PC-9 (cell line): ENCODE results near the gene PLEKHM2. TPM values are rescaled to one million over a fixed set of nuclear protein-coding genes. Genes with fewer than 3 reads are reported as not detected.
"Not testable (repeated sequence)": the region's sequence is repeated elsewhere in the genome, so short reads cannot be mapped to it uniquely, and the experiment has no call there.

Experiments
- BruUV-seq: library from RNA; stranded (reverse); fragments of 400-500 nt; replicated peaks from 2 replicates; lab custom pipeline; 2021; lab: Mats Ljungman, UMichigan
- CTCF ChIA-PET: fragments of 300-600 bp; sonication (Branson Sonifier 250); formaldehyde crosslinking; loops from one replicate; lab custom pipeline; 2022; ENCODE audit warnings: antibody characterized with exemption; lab: Charles Lee
- POLR2A ChIA-PET: fragments of 300-600 bp; sonication (Branson Sonifier 250); formaldehyde crosslinking; loops from one replicate; lab custom pipeline; 2022; ENCODE audit warnings: antibody characterized with exemption; ENCODE audit not compliant: unreplicated experiment; lab: Charles Lee
- DNase-seq, 2 experiments: peaks; one replicate each; pipeline versions ENCODE4 v3.0.0 to v3.0.0-alpha.2; 2015 to 2022; ENCODE audit warnings: mixed read lengths in 1 of 2
- H2AFZ ChIP-seq: fragments of 200-600 bp; sonication (generic); 2 replicates; pipeline ENCODE4 v1.8.1; 2017; ENCODE audit warnings: antibody characterized with exemption
- H3F3A ChIP-seq: fragments of 200-600 bp; sonication (generic); 2 replicates; pipeline ENCODE4 v1.8.1; 2017; ENCODE audit warnings: antibody characterized with exemption, mild to moderate bottlenecking, low read depth; ENCODE audit not compliant: insufficient read depth
- H3K27ac ChIP-seq: fragments of 200-600 bp; sonication (generic); 2 replicates; pipeline ENCODE4 v1.6.1; 2016; ENCODE audit warnings: mixed run types
- H3K27me3 ChIP-seq: fragments of 200-600 bp; sonication (generic); 2 replicates; pipeline ENCODE4 v1.6.1; 2016; ENCODE audit warnings: low read depth, mixed run types; ENCODE audit not compliant: insufficient read depth
- H3K36me3 ChIP-seq: fragments of 200-600 bp; sonication (generic); 2 replicates; pipeline ENCODE4 v1.6.1; 2016; ENCODE audit warnings: low read depth, mixed run types
- H3K4me1 ChIP-seq: fragments of 200-600 bp; sonication (generic); replicated peaks from 2 replicates; pipeline ENCODE4 v1.6.1; 2016; ENCODE audit warnings: mixed run types; ENCODE audit not compliant: insufficient read depth
- H3K4me2 ChIP-seq: fragments of 200-600 bp; sonication (generic); 2 replicates; pipeline ENCODE4 v1.6.1; 2017; ENCODE audit warnings: mixed run types
- H3K4me3 ChIP-seq: fragments of 200-600 bp; sonication (generic); 2 replicates; pipeline ENCODE4 v1.6.1; 2016; ENCODE audit warnings: mixed run types
- H3K79me2 ChIP-seq: fragments of 200-600 bp; sonication (generic); 2 replicates; pipeline ENCODE4 v1.6.1; 2017; ENCODE audit warnings: low read depth, mixed run types
- H3K9me2 ChIP-seq: fragments of 200-600 bp; sonication (generic); 2 replicates; pipeline ENCODE4 v1.8.1; 2017; ENCODE audit warnings: mild to moderate bottlenecking; ENCODE audit not compliant: insufficient read depth
- H3K9me3 ChIP-seq: fragments of 200-600 bp; sonication (generic); 2 replicates; pipeline ENCODE4 v1.8.1; 2016; ENCODE audit warnings: low read depth; ENCODE audit not compliant: insufficient read depth
- H4K20me1 ChIP-seq: fragments of 200-600 bp; sonication (generic); 2 replicates; pipeline ENCODE4 v1.8.1; 2017; ENCODE audit not compliant: insufficient read depth
- EZH2 ChIP-seq: fragments of 200-600 bp; sonication (generic); IDR thresholded peaks from 2 replicates; pipeline ENCODE4 v1.8.0; 2017; ENCODE audit warnings: antibody characterized with exemption, low read depth
- intact Hi-C: fragments of 100-400 bp; cut with micrococcal nuclease; formaldehyde crosslinking; loops from one replicate; pipeline ENCODE4 v1.10.0; 2022; ENCODE audit not compliant: unreplicated experiment
- total RNA-seq: library from RNA; stranded (reverse); gene quantifications from 2 replicates; pipeline ENCODE4 v1.2.3, GENCODE V29; 2021
- TF ChIP-seq, protein P1 (sequence below): fragments of 200-600 bp; sonication (generic); conservative IDR thresholded peaks from 2 replicates; pipeline ENCODE4 v1.6.1; 2017; ENCODE audit warnings: mixed run types, antibody characterized with exemption, mild to moderate bottlenecking, moderate library complexity

Gene PLEKHM2
- total RNA-seq, 1 experiment from 2014 or later, result 45.9 TPM

DNA sequence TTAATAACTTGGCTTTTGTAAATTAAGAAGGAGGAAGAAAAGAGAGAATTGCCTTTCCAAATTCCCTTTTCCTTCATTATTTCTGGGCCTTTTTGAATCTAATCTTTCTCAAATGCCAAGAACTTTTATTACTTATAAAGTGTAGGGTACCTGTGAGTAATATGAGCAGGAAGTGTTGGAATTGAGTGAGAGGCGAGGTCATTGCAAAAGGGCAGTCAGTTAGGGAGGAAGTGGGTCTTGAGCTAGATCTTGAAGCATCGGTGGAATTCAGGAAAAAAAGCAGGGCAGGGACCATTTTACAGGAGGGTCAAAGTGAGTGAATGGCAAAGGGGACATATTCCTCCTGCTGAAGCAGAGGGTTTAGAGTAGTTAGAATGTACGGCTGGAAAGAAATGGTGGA is 43.5 kb upstream of the PLEKHM2 start:
- Histone ChIP-seq H3K9me3 (no peaks in the 10 kb centered on the region), H3K79me2 (no peaks in the 10 kb centered on the region), H3F3A (no peaks in the 10 kb centered on the region; the same call in 1 of the 2 replicates), H3K27ac (0 out of 2 replicates have a peak overlapping the region, but pooled peaks have one; percentile 16), H3K4me2 (no peak overlapping the region), H3K4me3 (no peak overlapping the region), H3K36me3 (no peaks in the 10 kb centered on the region; the same call in none of the 2 replicates), H4K20me1 (no peaks in the 10 kb centered on the region; the same call in 1 of the 2 replicates), H3K4me1 (no peaks in the 10 kb centered on the region), H3K27me3 (no peaks in the 10 kb centered on the region), H2AFZ (no peak overlapping the region), H3K9me2 (no peaks in the 10 kb centered on the region)
- intact Hi-C loops, result no loop called here
- CTCF ChIA-PET, result no interaction called here
- DNase-seq, result no peak
- BruUV-seq, result no TSS peak
- POLR2A ChIA-PET, result no interaction called here
- no peak for TF ChIP-seq EZH2

DNA sequence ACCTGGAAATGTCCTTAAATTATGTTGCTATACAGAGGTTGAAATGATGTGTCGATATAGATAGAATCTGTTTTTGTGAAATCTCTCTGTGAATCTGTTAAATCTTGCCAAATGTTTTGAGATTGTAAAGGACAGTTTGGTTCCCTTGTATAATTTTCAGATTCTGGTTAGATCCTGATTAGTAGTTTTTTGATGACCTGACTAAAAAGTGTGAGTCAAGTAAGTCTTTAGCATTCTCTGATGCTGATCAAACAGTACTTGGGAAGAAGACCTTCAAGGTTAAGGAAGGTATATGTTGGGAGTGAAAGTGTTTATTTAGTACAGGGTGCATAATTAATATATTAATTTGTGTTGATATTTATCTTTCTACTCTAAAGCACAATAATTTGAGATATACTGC is 34.2 kb upstream of the PLEKHM2 start:
- POLR2A ChIA-PET, result no interaction called here
- TF ChIP-seq, protein P1, sequence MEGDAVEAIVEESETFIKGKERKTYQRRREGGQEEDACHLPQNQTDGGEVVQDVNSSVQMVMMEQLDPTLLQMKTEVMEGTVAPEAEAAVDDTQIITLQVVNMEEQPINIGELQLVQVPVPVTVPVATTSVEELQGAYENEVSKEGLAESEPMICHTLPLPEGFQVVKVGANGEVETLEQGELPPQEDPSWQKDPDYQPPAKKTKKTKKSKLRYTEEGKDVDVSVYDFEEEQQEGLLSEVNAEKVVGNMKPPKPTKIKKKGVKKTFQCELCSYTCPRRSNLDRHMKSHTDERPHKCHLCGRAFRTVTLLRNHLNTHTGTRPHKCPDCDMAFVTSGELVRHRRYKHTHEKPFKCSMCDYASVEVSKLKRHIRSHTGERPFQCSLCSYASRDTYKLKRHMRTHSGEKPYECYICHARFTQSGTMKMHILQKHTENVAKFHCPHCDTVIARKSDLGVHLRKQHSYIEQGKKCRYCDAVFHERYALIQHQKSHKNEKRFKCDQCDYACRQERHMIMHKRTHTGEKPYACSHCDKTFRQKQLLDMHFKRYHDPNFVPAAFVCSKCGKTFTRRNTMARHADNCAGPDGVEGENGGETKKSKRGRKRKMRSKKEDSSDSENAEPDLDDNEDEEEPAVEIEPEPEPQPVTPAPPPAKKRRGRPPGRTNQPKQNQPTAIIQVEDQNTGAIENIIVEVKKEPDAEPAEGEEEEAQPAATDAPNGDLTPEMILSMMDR, result no peak
- CTCF ChIA-PET, result no interaction called here
- no peaks in the 10 kb centered on the region for H3K9me3 ChIP-seq
- BruUV-seq, result no TSS peak
- no peaks in the 10 kb centered on the region for H4K20me1 ChIP-seq
- H3F3A ChIP-seq, result 0 out of 2 replicates have a peak, but pooled peaks cover 4% of the 10 kb centered on the region
- peaks cover 7% of the 10 kb centered on the region for H3K36me3 ChIP-seq
- H3K4me2 ChIP-seq, result no peak overlapping the region
- no peak for DNase-seq
- intact Hi-C loops, result no loop called here
- no peak overlapping the region for H2AFZ ChIP-seq
- H3K27me3 ChIP-seq, result no peaks in the 10 kb centered on the region
- H3K9me2 ChIP-seq, result no peaks in the 10 kb centered on the region
- no peak overlapping the region for H3K4me3 ChIP-seq
- no peak overlapping the region for H3K27ac ChIP-seq
- no peaks in the 10 kb centered on the region for H3K79me2 ChIP-seq
- peaks cover 3% of the 10 kb centered on the region for H3K4me1 ChIP-seq

DNA sequence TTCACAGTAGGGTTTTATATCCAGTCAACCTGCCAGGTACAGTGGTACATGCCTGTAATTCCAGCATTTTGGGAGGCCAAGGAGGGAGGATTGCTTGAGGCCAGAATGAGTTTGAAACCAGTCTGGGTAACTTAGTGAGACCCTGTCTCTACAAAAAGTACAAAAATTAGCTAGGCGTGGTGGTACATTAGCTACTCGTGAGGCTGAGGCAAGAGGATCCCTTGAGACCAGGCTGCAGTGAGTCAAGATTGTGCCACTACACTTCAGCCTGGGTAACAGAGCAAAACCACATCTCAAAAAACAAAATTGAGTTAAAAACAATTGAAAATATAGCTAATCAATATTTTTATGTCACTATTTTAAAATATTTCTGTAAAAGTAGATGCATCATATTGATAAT is 33.7 kb upstream of the PLEKHM2 start:
- no peak overlapping the region for H3K27ac ChIP-seq
- H3K27me3 ChIP-seq, result no peaks in the 10 kb centered on the region
- ChIA-PET CTCF (no interaction called here), POLR2A (no interaction called here)
- H3K79me2 ChIP-seq, result no peaks in the 10 kb centered on the region
- no peak overlapping the region for H2AFZ ChIP-seq
- intact Hi-C loops, result no loop called here
- no peak overlapping the region for H3K4me3 ChIP-seq
- H3K9me2 ChIP-seq, result no peaks in the 10 kb centered on the region
- H3K9me3 ChIP-seq, result no peaks in the 10 kb centered on the region
- TF ChIP-seq, protein P1, result no peak
- H3K4me1 ChIP-seq, result peaks cover 8% of the 10 kb centered on the region
- DNase-seq, result no peak
- H3K36me3 ChIP-seq, result peaks cover 11% of the 10 kb centered on the region
- H4K20me1 ChIP-seq, result no peaks in the 10 kb centered on the region
- H3K4me2 ChIP-seq, result no peak overlapping the region
- H3F3A ChIP-seq, result 0 out of 2 replicates have a peak, but pooled peaks cover 7% of the 10 kb centered on the region
- no TSS peak for BruUV-seq

DNA sequence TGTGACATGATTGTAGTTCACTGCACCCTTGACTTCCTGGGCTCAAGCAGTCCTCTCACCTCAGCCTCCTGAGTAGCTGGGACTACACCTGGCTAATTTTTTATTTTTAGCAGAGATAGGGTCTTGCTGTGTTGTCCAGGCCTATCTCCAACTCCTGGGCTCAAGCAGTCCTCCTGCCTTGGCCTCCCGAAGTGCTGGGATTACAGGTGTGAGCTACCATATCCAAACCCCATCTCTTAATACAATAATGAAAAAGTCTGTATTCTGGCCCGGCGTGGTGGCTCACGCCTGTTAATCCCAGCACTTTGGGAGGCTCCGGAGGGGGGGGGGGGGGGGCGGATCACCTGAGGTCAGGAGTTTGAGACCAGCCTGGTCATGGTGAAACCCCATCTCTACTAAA is 32.0 kb upstream of the PLEKHM2 start:
- H3K27ac ChIP-seq, H2AFZ ChIP-seq, POLR2A ChIA-PET, H3K9me2 ChIP-seq, H4K20me1 ChIP-seq, H3K4me3 ChIP-seq, intact Hi-C loops, H3K79me2 ChIP-seq, H3K27me3 ChIP-seq, BruUV-seq, DNase-seq, H3F3A ChIP-seq, H3K4me2 ChIP-seq, H3K9me3 ChIP-seq: not testable (repeated sequence)
- CTCF ChIA-PET, result interaction anchor here (0.7 kb wide), 1 partner anchor 85 kb away, joined by 4 read pairs; no protein-coding TSS in a partner anchor
- Histone ChIP-seq H3K4me1 (peaks cover 11% of the 10 kb centered on the region), H3K36me3 (peaks cover 24% of the 10 kb centered on the region)
